ENCODE measurements around the gene HDAC9.

The HDAC9 gene

DNA sequence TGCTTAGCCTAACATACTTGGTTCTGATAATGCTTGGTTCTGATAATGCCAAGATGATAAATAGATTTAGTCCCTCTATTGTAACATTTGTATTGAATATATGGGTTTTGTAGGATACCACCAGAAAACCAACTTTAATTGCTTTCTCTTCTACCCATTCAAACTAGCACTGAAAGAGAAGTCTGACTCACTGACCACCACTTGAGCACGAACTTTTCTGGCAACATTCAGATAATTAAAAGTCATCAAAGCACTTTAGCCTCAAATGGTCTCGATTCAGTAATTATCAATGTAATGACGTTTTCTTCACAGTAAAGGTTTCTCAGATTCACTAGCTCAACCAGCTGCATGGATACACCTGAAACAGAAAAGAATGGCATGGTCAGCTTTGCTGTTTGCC, 63.0 kb downstream of the HDAC9 start:
- Histone ChIP-seq H3K18ac (ENCODE audit: low read depth in 1 of 2, low read length in 2 of 2) (no peak overlapping the region), H3K4me2 (ENCODE audit: low read length, poor library complexity, severe bottlenecking) (no peak overlapping the region), H2BK120ac (ENCODE audit: low read depth, low read length) (no peak overlapping the region), H2BK12ac (ENCODE audit: low read length in 2 of 2) (no peak overlapping the region), H3K4me1 (ENCODE audit: control insufficient read depth, insufficient read depth, low read depth, low read length) (peaks cover 1% of the 10 kb centered on the region), H3K9me3 (ENCODE audit: control insufficient read depth, low read length) (no peaks in the 10 kb centered on the region), H4K8ac (ENCODE audit: low read length) (no peak overlapping the region), H2BK15ac (ENCODE audit: low read depth, poor library complexity, severe bottlenecking) (no peak overlapping the region), H3K14ac (ENCODE audit: low read length in 2 of 2) (no peak overlapping the region), H3K4ac (ENCODE audit: low read depth in 1 of 2, low read length in 2 of 2) (no peak overlapping the region), H3K27me3 (ENCODE audit: control insufficient read depth in 1 of 2, insufficient read depth in 1 of 2, low read length in 2 of 2) (no peaks in the 10 kb centered on the region), H4K91ac (ENCODE audit: low read length) (no peak overlapping the region), H3K9ac (ENCODE audit: low read length) (no peak overlapping the region), H2AFZ (ENCODE audit: low read depth, low read length) (no peak overlapping the region), H2BK5ac (ENCODE audit: low read depth, low read length, poor library complexity, severe bottlenecking) (no peak overlapping the region), H3K79me1 (replicated peaks; ENCODE audit: low read length, poor library complexity, severe bottlenecking) (peaks cover 1% of the 10 kb centered on the region), H3K36me3 (ENCODE audit: control insufficient read depth in 1 of 2, insufficient read depth in 2 of 2, low read depth in 1 of 2, low read length in 2 of 2) (no peaks in the 10 kb centered on the region), H2AK5ac (ENCODE audit: low read length, severe bottlenecking) (no peak overlapping the region), H3K27ac (ENCODE audit: low read length, poor library complexity, severe bottlenecking) (no peak overlapping the region), H3K23ac (ENCODE audit: low read length in 2 of 2) (no peak overlapping the region), H3K4me3 (ENCODE audit: insufficient read depth in 1 of 2, low read depth in 1 of 2, low read length in 2 of 2) (no peak overlapping the region)
- 58% methylated on average over 3 of the region's 3 CpGs for WGBS
- DNase-seq, result peak; percentile 57

GRCh38 chr7:18558910-18559309, 63.4 kb downstream of the HDAC9 start:
- no peak overlapping the region for H2BK5ac ChIP-seq (ENCODE audit: low read depth, low read length, poor library complexity, severe bottlenecking)
- no peak overlapping the region for H3K18ac ChIP-seq (ENCODE audit: low read depth in 1 of 2, low read length in 2 of 2)
- no peaks in the 10 kb centered on the region for H3K79me1 ChIP-seq (replicated peaks; ENCODE audit: low read length, poor library complexity, severe bottlenecking)
- no peak overlapping the region for H2AK5ac ChIP-seq (ENCODE audit: low read length, severe bottlenecking)
- H3K23ac ChIP-seq (ENCODE audit: low read length in 2 of 2), result no peak overlapping the region
- no peak overlapping the region for H2AFZ ChIP-seq (ENCODE audit: low read depth, low read length)
- no peak for DNase-seq
- no peak overlapping the region for H2BK120ac ChIP-seq (ENCODE audit: low read depth, low read length)
- H3K14ac ChIP-seq (ENCODE audit: low read length in 2 of 2), result no peak overlapping the region
- no peak overlapping the region for H3K4me2 ChIP-seq (ENCODE audit: low read length, poor library complexity, severe bottlenecking)
- no peak overlapping the region for H3K27ac ChIP-seq (ENCODE audit: low read length, poor library complexity, severe bottlenecking)
- H4K91ac ChIP-seq (ENCODE audit: low read length), result no peak overlapping the region
- H2BK12ac ChIP-seq (ENCODE audit: low read length in 2 of 2), result no peak overlapping the region
- H3K4me3 ChIP-seq (ENCODE audit: insufficient read depth in 1 of 2, low read depth in 1 of 2, low read length in 2 of 2), result no peak overlapping the region
- H3K9ac ChIP-seq (ENCODE audit: low read length), result no peak overlapping the region
- H3K36me3 ChIP-seq (ENCODE audit: control insufficient read depth in 1 of 2, insufficient read depth in 2 of 2, low read depth in 1 of 2, low read length in 2 of 2), result no peaks in the 10 kb centered on the region
- no peak overlapping the region for H2BK15ac ChIP-seq (ENCODE audit: low read depth, poor library complexity, severe bottlenecking)
- H3K4me1 ChIP-seq (ENCODE audit: control insufficient read depth, insufficient read depth, low read depth, low read length), result peaks cover 1% of the 10 kb centered on the region
- no peak overlapping the region for H3K4ac ChIP-seq (ENCODE audit: low read depth in 1 of 2, low read length in 2 of 2)
- no peaks in the 10 kb centered on the region for H3K9me3 ChIP-seq (ENCODE audit: control insufficient read depth, low read length)
- no peaks in the 10 kb centered on the region for H3K27me3 ChIP-seq (ENCODE audit: control insufficient read depth in 1 of 2, insufficient read depth in 1 of 2, low read length in 2 of 2)
- WGBS, result 94% methylated on average over 3 of the region's 3 CpGs
- no peak overlapping the region for H4K8ac ChIP-seq (ENCODE audit: low read length)

- Histone ChIP-seq H4K91ac (ENCODE audit: low read length) (no peak overlapping the region), H3K4me2 (ENCODE audit: low read length, poor library complexity, severe bottlenecking) (no peak overlapping the region), H2BK12ac (ENCODE audit: low read length in 2 of 2) (no peak overlapping the region), H3K23ac (ENCODE audit: low read length in 2 of 2) (no peak overlapping the region), H3K4ac (ENCODE audit: low read depth in 1 of 2, low read length in 2 of 2) (no peak overlapping the region), H3K79me1 (replicated peaks; ENCODE audit: low read length, poor library complexity, severe bottlenecking) (no peaks in the 10 kb centered on the region), H3K14ac (ENCODE audit: low read length in 2 of 2) (no peak overlapping the region), H3K36me3 (ENCODE audit: control insufficient read depth in 1 of 2, insufficient read depth in 2 of 2, low read depth in 1 of 2, low read length in 2 of 2) (no peaks in the 10 kb centered on the region), H3K4me1 (ENCODE audit: control insufficient read depth, insufficient read depth, low read depth, low read length) (no peaks in the 10 kb centered on the region), H2BK15ac (ENCODE audit: low read depth, poor library complexity, severe bottlenecking) (no peak overlapping the region), H4K8ac (ENCODE audit: low read length) (no peak overlapping the region), H3K18ac (ENCODE audit: low read depth in 1 of 2, low read length in 2 of 2) (no peak overlapping the region), H2AFZ (ENCODE audit: low read depth, low read length) (no peak overlapping the region), H2BK5ac (ENCODE audit: low read depth, low read length, poor library complexity, severe bottlenecking) (no peak overlapping the region), H3K4me3 (ENCODE audit: insufficient read depth in 1 of 2, low read depth in 1 of 2, low read length in 2 of 2) (no peak overlapping the region), H2AK5ac (ENCODE audit: low read length, severe bottlenecking) (no peak overlapping the region), H2BK120ac (ENCODE audit: low read depth, low read length) (no peak overlapping the region), H3K9me3 (ENCODE audit: control insufficient read depth, low read length) (no peaks in the 10 kb centered on the region), H3K27ac (ENCODE audit: low read length, poor library complexity, severe bottlenecking) (no peak overlapping the region), H3K9ac (ENCODE audit: low read length) (no peak overlapping the region), H3K27me3 (ENCODE audit: control insufficient read depth in 1 of 2, insufficient read depth in 1 of 2, low read length in 2 of 2) (no peaks in the 10 kb centered on the region)
- no peak for DNase-seq
Observed at GRCh38 chr7:18559756-18560155, 64.2 kb downstream of the HDAC9 start.

DNA sequence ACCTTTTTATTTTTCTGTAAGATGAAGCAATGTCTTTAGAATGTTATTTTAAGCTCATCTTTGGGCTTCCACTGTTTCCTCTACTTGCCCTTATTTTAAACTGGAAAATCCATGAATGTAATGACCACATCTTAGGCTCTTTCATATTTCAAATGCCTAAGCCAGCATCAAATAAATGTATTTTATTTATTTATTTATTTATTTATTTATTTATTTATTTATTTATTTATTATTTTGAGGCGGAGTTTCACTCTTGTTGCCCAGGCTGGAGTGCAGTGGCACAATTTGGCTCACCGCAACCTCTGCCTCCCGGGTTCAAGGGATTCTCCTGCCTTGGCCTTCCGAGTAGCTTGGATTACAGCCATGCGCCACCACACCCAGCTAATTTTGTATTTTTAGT, 69.2 kb downstream of the HDAC9 start:
- no peak overlapping the region for H3K27ac ChIP-seq (ENCODE audit: low read length, poor library complexity, severe bottlenecking)
- H3K14ac ChIP-seq (ENCODE audit: low read length in 2 of 2), result no peak overlapping the region
- H4K91ac ChIP-seq (ENCODE audit: low read length), result no peak overlapping the region
- no peak overlapping the region for H4K8ac ChIP-seq (ENCODE audit: low read length)
- no peak overlapping the region for H3K4me3 ChIP-seq (ENCODE audit: insufficient read depth in 1 of 2, low read depth in 1 of 2, low read length in 2 of 2)
- H2BK120ac ChIP-seq (ENCODE audit: low read depth, low read length), result no peak overlapping the region
- no peak overlapping the region for H2AFZ ChIP-seq (ENCODE audit: low read depth, low read length)
- no peak overlapping the region for H2AK5ac ChIP-seq (ENCODE audit: low read length, severe bottlenecking)
- H3K23ac ChIP-seq (ENCODE audit: low read length in 2 of 2), result no peak overlapping the region
- H3K4me2 ChIP-seq (ENCODE audit: low read length, poor library complexity, severe bottlenecking), result no peak overlapping the region
- H3K27me3 ChIP-seq (ENCODE audit: control insufficient read depth in 1 of 2, insufficient read depth in 1 of 2, low read length in 2 of 2), result no peaks in the 10 kb centered on the region
- no peak overlapping the region for H3K18ac ChIP-seq (ENCODE audit: low read depth in 1 of 2, low read length in 2 of 2)
- H3K4ac ChIP-seq (ENCODE audit: low read depth in 1 of 2, low read length in 2 of 2), result no peak overlapping the region
- no peaks in the 10 kb centered on the region for H3K4me1 ChIP-seq (ENCODE audit: control insufficient read depth, insufficient read depth, low read depth, low read length)
- H2BK5ac ChIP-seq (ENCODE audit: low read depth, low read length, poor library complexity, severe bottlenecking), result no peak overlapping the region
- H2BK12ac ChIP-seq (ENCODE audit: low read length in 2 of 2), result no peak overlapping the region
- over 99% methylated on average over 5 of the region's 5 CpGs for WGBS
- H3K36me3 ChIP-seq (ENCODE audit: control insufficient read depth in 1 of 2, insufficient read depth in 2 of 2, low read depth in 1 of 2, low read length in 2 of 2), result no peaks in the 10 kb centered on the region
- no peak for DNase-seq
- peaks cover 5% of the 10 kb centered on the region for H3K79me1 ChIP-seq (replicated peaks; ENCODE audit: low read length, poor library complexity, severe bottlenecking)
- H3K9ac ChIP-seq (ENCODE audit: low read length), result no peak overlapping the region
- no peaks in the 10 kb centered on the region for H3K9me3 ChIP-seq (ENCODE audit: control insufficient read depth, low read length)
- no peak overlapping the region for H2BK15ac ChIP-seq (ENCODE audit: low read depth, poor library complexity, severe bottlenecking)
